HG03103 (cell line): ENCODE data around the gene SLC16A11.
"Not testable (repeated sequence)": the region's sequence is repeated elsewhere in the genome, so short reads cannot be mapped to it uniquely, and the experiment has no call there.

Experiments
- ATAC-seq: cut with Tn5 transposase; IDR thresholded peaks from one replicate; pipeline ENCODE4 v1.9.1; 2021; ENCODE audit warnings: low read depth; ENCODE audit not compliant: unreplicated experiment

The SLC16A11 gene

DNA sequence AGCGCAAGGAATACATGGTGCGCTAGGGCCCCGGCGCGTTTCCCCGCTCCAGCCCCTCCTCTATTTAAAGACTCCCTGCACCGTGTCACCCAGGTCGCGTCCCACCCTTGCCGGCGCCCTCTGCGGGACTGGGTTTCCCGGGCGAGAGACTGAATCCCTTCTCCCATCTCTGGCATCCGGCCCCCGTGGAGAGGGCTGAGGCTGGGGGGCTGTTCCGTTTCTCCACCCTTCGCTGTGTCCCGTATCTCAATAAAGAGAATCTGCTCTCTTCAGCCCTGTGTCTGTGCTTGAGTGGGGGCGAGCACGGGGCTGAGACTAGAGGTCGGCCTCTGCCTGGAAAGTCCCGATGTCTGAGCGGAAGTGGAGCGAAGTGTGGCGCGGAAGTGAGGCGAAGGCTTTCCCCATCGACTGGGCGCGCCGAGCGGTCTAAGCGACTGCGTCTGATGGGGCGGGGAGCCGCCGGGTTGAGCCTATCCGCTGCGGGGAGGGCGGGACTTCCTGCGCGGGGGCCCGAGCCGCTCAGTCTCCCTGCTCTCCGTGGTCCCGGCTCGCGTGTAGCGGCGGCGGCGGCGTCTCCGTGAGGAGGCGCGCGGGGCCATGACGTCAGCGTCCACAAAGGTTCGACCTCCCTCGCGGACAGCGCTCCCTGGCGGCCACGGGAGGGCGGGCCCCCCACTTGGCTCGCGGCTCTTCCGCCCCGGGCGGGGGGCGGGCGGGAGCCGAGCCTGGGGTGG is 29.5 kb downstream of the SLC16A11 start:
- peak; percentile 81 for ATAC-seq

DNA sequence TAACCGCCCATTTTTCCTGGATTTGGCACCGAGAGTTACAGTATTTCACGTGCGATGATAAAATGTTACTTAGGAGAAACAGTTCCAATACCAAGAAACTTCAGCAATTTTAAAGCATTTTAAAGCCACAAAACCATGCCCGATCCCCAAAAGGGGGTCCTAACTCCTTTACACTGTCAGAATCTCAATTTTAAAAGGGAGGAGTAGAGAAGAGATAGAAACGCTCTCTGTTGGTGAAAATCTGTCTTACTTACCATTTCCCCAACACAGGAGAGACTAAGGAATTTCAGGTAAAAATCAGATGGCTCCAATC is 32.0 kb downstream of the SLC16A11 start:
- no peak for ATAC-seq

DNA sequence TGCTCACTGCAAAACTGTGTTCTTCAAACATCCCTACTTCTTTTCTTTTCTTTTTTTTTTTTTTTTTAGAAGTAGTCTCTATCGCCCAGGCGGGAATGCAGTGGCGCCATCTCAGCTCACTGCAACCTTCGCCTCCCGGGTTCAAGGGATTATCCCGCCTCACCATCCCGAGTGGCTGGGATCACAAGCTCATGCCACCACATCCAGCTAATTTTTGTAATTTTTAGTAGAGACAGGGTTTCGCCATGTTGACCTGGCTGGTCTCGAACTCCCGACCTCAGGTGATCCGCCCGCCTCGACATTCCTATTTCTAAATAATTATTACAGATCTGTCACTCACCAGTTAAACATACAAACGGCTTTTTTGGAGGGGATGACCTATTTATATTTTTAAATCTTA is 32.5 kb downstream of the SLC16A11 start:
- ATAC-seq = no peak

GRCh38 chr17:7010523-7010922 is 33.4 kb downstream of the SLC16A11 start:
- no peak for ATAC-seq

DNA sequence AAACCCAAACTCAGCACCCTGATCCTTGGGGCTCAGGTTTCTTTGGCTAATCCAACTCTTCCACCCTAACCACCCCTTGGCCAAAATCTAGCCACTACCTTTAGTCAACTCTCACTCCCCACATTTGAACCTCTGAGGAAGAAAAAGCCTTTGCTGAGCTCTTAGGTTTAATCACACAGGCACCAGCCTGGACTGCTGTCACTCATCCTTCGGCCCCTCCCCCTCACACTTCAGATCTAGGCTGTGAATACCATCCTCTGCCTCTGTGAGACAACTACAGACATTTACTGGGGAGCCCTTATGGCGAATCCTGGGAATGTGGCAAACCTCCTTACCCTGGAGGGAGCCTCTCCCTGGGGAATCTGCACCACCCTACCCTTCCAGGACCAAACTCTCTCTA is 36.7 kb downstream of the SLC16A11 start:
- no peak for ATAC-seq

- no peak for ATAC-seq
These were observed 38.2 kb downstream of the SLC16A11 start for GRCh38 chr17:7005716-7006115.

DNA sequence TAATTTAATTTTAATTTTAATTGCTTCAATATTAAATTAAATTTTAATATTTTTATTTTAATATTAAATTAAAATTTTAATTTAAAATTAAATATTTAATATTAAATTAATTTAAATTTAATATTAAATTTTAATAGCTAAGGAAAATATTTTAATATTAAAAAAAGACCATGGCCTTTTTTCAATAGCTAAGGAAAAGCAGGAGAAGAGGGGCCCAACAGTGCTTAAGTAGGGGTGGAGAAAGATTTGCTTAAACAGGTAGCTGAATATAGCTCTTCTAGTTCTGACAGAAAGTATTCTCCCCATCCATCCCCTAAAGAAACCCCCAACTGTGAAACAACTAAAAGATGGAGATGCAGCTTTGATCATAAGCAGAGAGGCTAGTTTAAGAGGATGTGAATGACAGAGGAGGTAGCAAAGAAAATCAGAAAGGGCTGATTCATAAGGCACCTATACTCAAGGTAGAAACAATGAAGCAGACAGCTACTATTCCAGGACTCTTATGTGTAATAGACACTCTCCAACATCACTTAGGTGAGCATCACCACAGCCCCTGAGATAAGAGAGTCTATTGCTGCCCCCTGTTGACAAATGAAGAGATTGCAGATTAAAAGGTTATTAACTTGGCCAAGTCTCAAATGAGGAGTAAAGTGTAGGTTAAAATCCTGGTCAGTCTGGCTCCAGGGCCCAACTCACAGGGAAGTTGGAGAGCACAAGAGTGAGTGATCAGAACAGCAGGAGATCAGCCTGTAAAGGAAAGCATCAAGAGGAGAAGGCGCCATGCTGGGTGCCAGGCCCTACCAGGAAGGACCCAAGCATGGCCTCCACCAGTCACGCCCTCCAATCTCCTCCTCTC is 39.3 kb downstream of the SLC16A11 start:
- no peak for ATAC-seq

- ATAC-seq = no peak
These were observed 40.1 kb downstream of the SLC16A11 start for GRCh38 chr17:7003745-7004144.

DNA sequence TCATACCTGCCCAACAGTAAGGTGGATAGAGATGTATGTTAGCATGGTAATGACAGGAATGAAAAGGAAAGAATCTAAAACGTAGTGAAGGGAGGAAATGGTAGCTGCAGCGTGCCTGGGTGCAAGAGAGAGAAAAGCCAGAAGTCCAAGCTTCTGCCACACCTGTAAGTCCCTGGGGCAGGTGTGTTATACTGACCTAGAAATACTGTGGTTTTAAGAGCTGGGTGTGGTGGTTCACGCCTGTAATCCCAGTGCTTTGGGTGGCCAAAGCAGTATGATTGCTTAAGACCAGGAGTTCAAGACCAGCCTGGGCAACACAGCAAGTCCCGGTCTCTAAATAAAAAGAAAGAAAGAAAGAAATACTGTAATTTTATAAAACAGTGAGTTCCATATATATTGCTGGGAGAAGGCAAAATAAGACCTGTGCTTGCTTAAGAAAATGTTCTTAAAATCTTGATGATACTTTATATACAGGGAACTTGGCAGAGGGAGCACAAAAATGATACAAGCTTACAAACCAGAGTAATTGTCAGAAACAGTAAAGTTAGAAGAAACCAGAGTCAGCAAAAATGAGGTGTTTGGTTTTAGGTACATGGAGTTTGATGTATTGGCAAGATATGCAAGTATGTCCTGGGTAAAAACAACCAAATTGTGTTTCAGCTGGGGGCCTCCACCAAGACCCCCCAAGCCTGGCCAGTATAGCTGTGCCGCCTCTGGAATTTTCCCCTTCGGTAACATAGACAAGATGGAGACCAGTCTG is 41.4 kb downstream of the SLC16A11 start:
- ATAC-seq = no peak

- ATAC-seq = no peak
These were observed 42.5 kb downstream of the SLC16A11 start for GRCh38 chr17:7001318-7001961.

DNA sequence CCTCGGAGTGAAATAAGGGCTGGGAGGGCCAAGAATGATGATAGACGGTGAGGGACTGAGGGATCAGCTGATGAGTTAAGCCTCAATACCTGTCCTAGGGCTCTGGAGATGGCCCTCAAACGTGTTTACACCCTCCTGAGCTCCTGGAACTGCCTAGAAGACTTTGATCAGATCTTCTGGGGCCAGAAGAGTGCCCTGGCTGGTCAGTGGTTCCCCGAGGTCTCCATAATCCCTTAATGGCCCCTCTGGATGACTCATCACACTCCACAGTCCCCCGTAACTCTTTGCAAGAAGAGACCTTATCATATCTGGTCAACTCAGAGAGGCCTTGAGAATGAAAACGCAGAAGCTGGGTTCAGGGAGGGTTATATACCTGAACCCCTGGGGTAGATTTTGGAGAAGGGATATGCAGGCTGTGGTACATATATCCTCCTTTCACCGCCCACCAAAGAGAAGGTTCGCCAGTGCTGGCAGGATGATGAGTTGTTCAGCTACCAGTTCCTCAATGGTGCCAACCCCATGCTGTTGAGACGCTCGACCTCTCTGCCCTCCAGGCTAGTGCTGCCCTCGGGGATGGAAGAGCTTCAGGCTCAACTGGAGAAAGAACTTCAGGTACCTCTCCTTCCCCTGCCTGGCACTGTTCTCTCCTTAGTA is 44.9 kb downstream of the SLC16A11 start:
- ATAC-seq = no peak

GRCh38 chr17:6997171-6997570 is 46.7 kb downstream of the SLC16A11 start:
- no peak for ATAC-seq

GRCh38 chr17:6996256-6997011 is 47.5 kb downstream of the SLC16A11 start:
- no peak for ATAC-seq

GRCh38 chr17:6995500-6996255 is 48.2 kb downstream of the SLC16A11 start, which contains the start of gene ALOX12:
Gene ALOX12, plus strand, starts transcription at chr17:6996049. Its CDS starts 69 bp downstream, at chr17:6996118.
- ATAC-seq = no peak

DNA sequence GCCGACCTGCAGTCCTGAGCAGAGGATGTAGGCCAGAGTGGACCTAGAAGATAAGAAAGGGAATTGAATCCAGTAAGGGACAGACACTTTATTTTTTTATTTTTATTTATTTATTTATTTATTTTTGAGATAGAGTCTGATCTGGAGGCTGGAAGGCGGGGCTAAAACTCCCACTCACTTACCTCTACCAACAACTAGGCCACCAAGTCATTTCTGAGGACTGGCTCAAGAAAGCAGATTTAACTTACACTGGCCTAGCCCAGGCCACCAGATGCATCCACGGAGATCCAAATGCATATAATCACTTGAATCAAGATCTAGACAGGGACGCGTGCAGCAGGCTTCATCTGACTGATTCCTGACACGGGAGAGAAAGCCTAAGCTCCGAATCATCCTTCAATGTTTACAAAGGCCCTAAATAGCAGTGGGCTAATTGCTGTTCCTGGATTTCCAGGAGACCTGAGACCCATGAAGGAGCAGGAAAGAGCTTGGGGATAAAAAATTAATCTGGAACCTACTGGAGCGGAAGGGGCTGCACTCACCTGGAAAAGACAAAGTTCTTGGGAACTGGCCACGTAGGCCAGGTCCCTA is 49.1 kb downstream of the SLC16A11 start:
- ATAC-seq = no peak

- no peak for ATAC-seq
These were observed 49.7 kb downstream of the SLC16A11 start for GRCh38 chr17:6994118-6994598.

DNA sequence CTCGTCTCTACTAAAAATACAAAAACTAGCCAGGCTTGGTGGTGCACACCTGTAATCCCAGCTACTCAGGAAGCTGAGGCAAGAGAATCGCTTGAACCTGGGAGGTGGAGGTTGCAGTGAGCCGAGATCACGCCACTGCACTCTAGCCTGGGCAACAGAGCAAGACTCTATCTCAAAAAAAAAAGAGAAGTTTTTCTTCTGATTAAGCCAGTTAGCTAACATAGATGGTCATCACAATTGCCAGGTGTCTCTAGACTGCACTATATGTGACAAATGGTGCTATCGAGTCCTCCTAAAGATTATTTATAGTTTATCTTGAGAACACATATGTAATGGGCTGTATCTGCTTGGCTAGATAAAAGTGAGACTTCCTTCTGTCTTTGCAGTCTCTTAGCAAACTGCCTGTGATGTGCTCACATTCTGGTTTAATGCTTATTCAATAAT is 50.3 kb downstream of the SLC16A11 start:
- ATAC-seq = not testable (repeated sequence)
